NCI-H345 (cell line): ENCODE results near the gene ADTRP.
A peak's percentile ranks its signal among the peaks of the same experiment; 100 is the strongest.

ENCODE experiments used
- DNase-seq: peaks from one replicate; lab custom pipeline; 2025; lab: John Stamatoyannopoulos, UW

ADTRP gene

GRCh38 chr6:11722805-11723631 lies 55.6 kb downstream of the ADTRP start:
- DNase-seq = no peak

- DNase-seq = no peak
These were observed 56.4 kb downstream of the ADTRP start for GRCh38 chr6:11722220-11722619.

GRCh38 chr6:11718463-11718862 lies 60.1 kb downstream of the ADTRP start:
- no peak for DNase-seq

- no peak for DNase-seq
These were observed 60.6 kb downstream of the ADTRP start for GRCh38 chr6:11718031-11718430.

GRCh38 chr6:11714798-11715285 lies 63.8 kb downstream of the ADTRP start:
- DNase-seq = no peak

- no peak for DNase-seq
These were observed 64.3 kb downstream of the ADTRP start for GRCh38 chr6:11714116-11714797.

GRCh38 chr6:11712760-11713159 lies 65.8 kb downstream of the ADTRP start:
- DNase-seq = no peak

GRCh38 chr6:11711984-11712711 lies 66.5 kb downstream of the ADTRP start:
- no peak for DNase-seq

GRCh38 chr6:11711003-11711983 lies 67.3 kb downstream of the ADTRP start:
- DNase-seq = no peak

GRCh38 chr6:11710311-11710761 lies 68.3 kb downstream of the ADTRP start:
- no peak for DNase-seq

- DNase-seq = no peak
These were observed 72.4 kb downstream of the ADTRP start for GRCh38 chr6:11706171-11706570.

GRCh38 chr6:11705483-11705882 lies 73.1 kb downstream of the ADTRP start:
- DNase-seq = no peak

GRCh38 chr6:11705069-11705468 lies 73.5 kb downstream of the ADTRP start:
- DNase-seq = no peak

- DNase-seq = no peak
These were observed 74.9 kb downstream of the ADTRP start for GRCh38 chr6:11703725-11704124.

GRCh38 chr6:11702500-11703130 lies 76.0 kb downstream of the ADTRP start:
- no peak for DNase-seq

GRCh38 chr6:11702089-11702488 lies 76.5 kb downstream of the ADTRP start:
- DNase-seq = no peak

GRCh38 chr6:11701573-11701972 lies 77.0 kb downstream of the ADTRP start:
- DNase-seq = no peak

GRCh38 chr6:11700118-11700718 lies 78.4 kb downstream of the ADTRP start:
- peak; percentile 5 for DNase-seq

GRCh38 chr6:11699576-11699975 lies 79.0 kb downstream of the ADTRP start:
- no peak for DNase-seq
